A673 (cell line): ENCODE data around the gene APOF. TPM values are rescaled to one million over a fixed set of nuclear protein-coding genes. Genes with fewer than 3 reads are reported as not detected.
"Not testable (repeated sequence)": the region's sequence is repeated elsewhere in the genome, so short reads cannot be mapped to it uniquely, and the experiment has no call there.

Experiments used
- BruUV-seq: library from RNA; stranded (reverse); fragments of 400-500 nt; replicated peaks from 2 replicates; lab custom pipeline; 2021; lab: Mats Ljungman, UMichigan
- CTCF ChIA-PET: fragments of 300-600 bp; sonication (Branson Sonifier 250); formaldehyde crosslinking; loops from one replicate; lab custom pipeline; 2022; ENCODE audit warnings: antibody characterized with exemption; lab: Charles Lee
- POLR2A ChIA-PET: fragments of 300-600 bp; sonication (Branson Sonifier 250); formaldehyde crosslinking; loops from one replicate; lab custom pipeline; 2022; ENCODE audit warnings: antibody characterized with exemption; ENCODE audit not compliant: low non-redundant PET; lab: Charles Lee
- DNase-seq: peaks from one replicate; pipeline ENCODE4 v3.0.0-alpha.2; 2015; ENCODE audit warnings: low spot score
- H3K27ac ChIP-seq: fragments of 200-600 bp; sonication (generic); 2 replicates; pipeline ENCODE4 v1.5.1; 2016; ENCODE audit warnings: mixed run types, low read depth, mild to moderate bottlenecking, mixed read lengths, antibody characterized with exemption, low read length; ENCODE audit not compliant: poor library complexity, severe bottlenecking
- H3K27me3 ChIP-seq: fragments of 200-600 bp; sonication (generic); replicated peaks from 2 replicates; pipeline ENCODE4 v1.6.1; 2017; ENCODE audit warnings: mixed run types, low read depth, mild to moderate bottlenecking, mixed read lengths, antibody characterized with exemption, low read length; ENCODE audit not compliant: insufficient read depth, poor library complexity
- H3K36me3 ChIP-seq: fragments of 200-600 bp; sonication (generic); 2 replicates; pipeline ENCODE4 v1.6.1; 2016; ENCODE audit warnings: mixed run types, mild to moderate bottlenecking, mixed read lengths, antibody characterized with exemption, low read length; ENCODE audit not compliant: insufficient read depth, poor library complexity, severe bottlenecking
- H3K4me1 ChIP-seq: fragments of 200-600 bp; sonication (generic); 2 replicates; pipeline ENCODE4 v1.6.1; 2017; ENCODE audit warnings: mixed run types, mild to moderate bottlenecking, mixed read lengths, antibody characterized with exemption, low read length; ENCODE audit not compliant: insufficient read depth, poor library complexity, severe bottlenecking
- H3K4me3 ChIP-seq: fragments of 200-600 bp; sonication (generic); 2 replicates; pipeline ENCODE4 v1.5.1; 2016; ENCODE audit warnings: low read depth, mixed run types, mild to moderate bottlenecking, mixed read lengths, low read length; ENCODE audit not compliant: poor library complexity, severe bottlenecking
- H3K9me3 ChIP-seq: fragments of 200-600 bp; sonication (generic); 2 replicates; pipeline ENCODE4 v1.6.1; 2016; ENCODE audit warnings: mixed run types, low read depth, mild to moderate bottlenecking, mixed read lengths, antibody characterized with exemption, low read length; ENCODE audit not compliant: poor library complexity, severe bottlenecking
- CTCF ChIP-seq: fragments of 300-800, 200-600 bp; sonication (generic); conservative IDR thresholded peaks from 2 replicates; pipeline ENCODE4 v1.5.1; 2017; ENCODE audit warnings: low read depth, mild to moderate bottlenecking, antibody characterized with exemption, low read length, moderate library complexity, mixed read lengths
- EZH2 ChIP-seq: fragments of 200-600 bp; sonication (generic); IDR thresholded peaks from 2 replicates; pipeline ENCODE4 v1.6.1; 2017; ENCODE audit warnings: borderline replicate concordance, low read depth, mild to moderate bottlenecking, mixed read lengths, antibody characterized with exemption, low read length; ENCODE audit not compliant: poor library complexity, severe bottlenecking
- intact Hi-C: fragments of 100-400 bp; cut with micrococcal nuclease; formaldehyde crosslinking; loops from one replicate; pipeline ENCODE4 v1.10.0; 2022; ENCODE audit not compliant: unreplicated experiment
- total RNA-seq: library from RNA; stranded (reverse); gene quantifications from 2 replicates; pipeline ENCODE4 v1.2.3, GENCODE V29; 2021

APOF gene
- total RNA-seq, 1 experiment from 2014 or later: not detected

- POLR2A ChIA-PET: no interaction called here
- CTCF ChIA-PET: no interaction called here
- no peak overlapping the region for H3K27ac ChIP-seq
- H3K4me3 ChIP-seq: no peak overlapping the region
- no peak for DNase-seq
- H3K9me3 ChIP-seq: no peaks in the 10 kb centered on the region
- H3K36me3 ChIP-seq: no peaks in the 10 kb centered on the region
- no peaks in the 10 kb centered on the region for H3K27me3 ChIP-seq
- intact Hi-C loops: no loop called here
- TF ChIP-seq EZH2 (no peak), CTCF (no peak)
- no TSS peak for BruUV-seq
- H3K4me1 ChIP-seq: peaks cover 4% of the 10 kb centered on the region
These were observed 24.9 kb downstream of the APOF start for GRCh38 chr12:56337753-56338251.

- Histone ChIP-seq H3K4me3 (no peak overlapping the region), H3K27ac (no peak overlapping the region), H3K9me3 (no peaks in the 10 kb centered on the region), H3K27me3 (no peaks in the 10 kb centered on the region), H3K4me1 (peaks cover 7% of the 10 kb centered on the region), H3K36me3 (no peaks in the 10 kb centered on the region)
- DNase-seq: no peak
- POLR2A ChIA-PET: no interaction called here
- TF ChIP-seq CTCF: no peak
- no peak for TF ChIP-seq EZH2
- CTCF ChIA-PET: no interaction called here
- intact Hi-C loops: no loop called here
- BruUV-seq: no TSS peak
These were observed 26.1 kb downstream of the APOF start for GRCh38 chr12:56336361-56337167.

- H3K27me3 ChIP-seq, CTCF ChIA-PET: not testable (repeated sequence)
These were observed 27.1 kb downstream of the APOF start for GRCh38 chr12:56335527-56335926.

GRCh38 chr12:56334490-56334793 lies 28.2 kb downstream of the APOF start:
- ChIA-PET CTCF (interaction anchor here (0.5 kb wide), 1 partner anchor 505 kb away, joined by 5 read pairs; the partner anchor contains the start of gene DNAJC14), POLR2A (no interaction called here)
- TSS peak; percentile 100 for BruUV-seq
- H3K27me3 ChIP-seq: no peaks in the 10 kb centered on the region
- peaks cover 7% of the 10 kb centered on the region for H3K4me1 ChIP-seq
- TF ChIP-seq EZH2 (no peak), CTCF (no peak)
- no peaks in the 10 kb centered on the region for H3K9me3 ChIP-seq
- intact Hi-C loops: no loop called here
- H3K27ac ChIP-seq: peak overlapping the region; percentile 94
- H3K4me3 ChIP-seq: peak overlapping the region; percentile 68
- H3K36me3 ChIP-seq: no peaks in the 10 kb centered on the region
- DNase-seq: no peak

More at GRCh38 chr12:56335527-56335926, 27.1 kb downstream of the APOF start:
- BruUV-seq, H3K4me3 ChIP-seq, DNase-seq, H3K9me3 ChIP-seq, H3K36me3 ChIP-seq, H3K4me1 ChIP-seq, H3K27ac ChIP-seq, intact Hi-C loops: not testable (repeated sequence)
- POLR2A ChIA-PET: interaction anchor here (0.6 kb wide), 1 partner anchor 180 kb away, joined by 4 read pairs; no protein-coding TSS in a partner anchor
